H1 (cell line): ENCODE data around the gene MAGI1. TPM values are rescaled to one million over a fixed set of nuclear protein-coding genes. Genes with fewer than 3 reads are reported as not detected.

ENCODE experiments used
- BCL11A ChIP-seq, 2 experiments: IDR thresholded peaks; one replicate each; pipeline ENCODE4 v1.6.1; 2011; ENCODE audit warnings: low read depth in 2 of 2, low read length in 2 of 2, mild to moderate bottlenecking in 2 of 2
- HDAC6 ChIP-seq: IDR thresholded peaks from one replicate; pipeline ENCODE4 v1.7.1; 2012; ENCODE audit warnings: low read depth, mild to moderate bottlenecking, inconsistent platforms, low read length, moderate library complexity
- KDM5A ChIP-seq: fragments of 200-600 bp; IDR thresholded peaks from 2 replicates; pipeline ENCODE4 v1.7.1; 2012; ENCODE audit warnings: mild to moderate bottlenecking, low read length, inconsistent platforms, mixed read lengths
- TAF1 ChIP-seq: IDR thresholded peaks from 2 replicates; pipeline ENCODE4 v1.6.1; 2011; ENCODE audit warnings: mild to moderate bottlenecking, low read depth, low read length
- polyA plus RNA-seq, 7 experiments: library from polyadenylated mRNA; depleted of rRNA in 3 of 7; stranded (reverse) in 5 of 7; unstranded in 2 of 7; fragments of >200 nt in 5 of 7; fragments of 200-250 nt in 2 of 7; gene quantifications; 1 replicate in 5 of 7; 2 replicates in 1 of 7; 4 replicates in 1 of 7; pipeline versions ENCODE4 v1.2.1 to v1.2.3, GENCODE V29; 2011 to 2013; ENCODE audit warnings: missing spikeins in 2 of 7, mixed read lengths in 2 of 7
- total RNA-seq: library from RNA; stranded (reverse); fragmentation: NEBNext Ultra II Directional; extraction: Animal tissue kit (Norgen Biotek cat#: 25700); gene quantifications from 2 replicates; pipeline ENCODE4 v1.2.1, GENCODE V29; 2021

The MAGI1 gene
- total and polyA plus RNA-seq, 2 of the 8 experiments (the other 6 are each of a cell fraction or from before 2014, with no cell fraction given): 19.8 to 78.0 TPM

- TF ChIP-seq BCL11A (IDR thresholded peaks at IDR 0.05; ENCODE audit: low read depth in 2 of 2, low read length in 2 of 2): no peak
- no peak for TF ChIP-seq HDAC6
- TF ChIP-seq TAF1: no peak
- no peak for TF ChIP-seq KDM5A
Measured at GRCh38 chr3:65787340-65787739, 251.4 kb downstream of the MAGI1 start (continued).
